Neural cell (in vitro differentiated cells): ENCODE results near the gene RPL21.

Experiments
- CTCF ChIP-seq: fragments of 450-650 bp; IDR thresholded peaks from 2 replicates; pipeline ENCODE4 v1.5.1; 2014; ENCODE audit warnings: antibody characterized with exemption, mild to moderate bottlenecking, moderate library complexity; ENCODE audit not compliant: poor library complexity, severe bottlenecking
- POLR2AphosphoS5 ChIP-seq: IDR thresholded peaks from 2 replicates; pipeline ENCODE4 v1.6.1; 2012

- no peak for TF ChIP-seq CTCF
- TF ChIP-seq POLR2AphosphoS5: no peak
Measured at GRCh38 chr13:27283906-27284493, 32.6 kb downstream of the RPL21 start.
